Endothelial cell of umbilical vein (primary cell): ENCODE measurements around the gene ACSS1. TPM values are rescaled to one million over a fixed set of nuclear protein-coding genes. Genes with fewer than 3 reads are reported as not detected.

Experiments
- BruUV-seq: library from RNA; stranded (reverse); fragments of 400-500 nt; replicated peaks from 2 replicates; lab custom pipeline; 2021; lab: Mats Ljungman, UMichigan
- CTCF ChIA-PET: fragments of 300-600, 350-600 bp; sonication (Branson Sonifier 250); formaldehyde crosslinking; loops from one replicate; lab custom pipeline; 2021; ENCODE audit warnings: antibody characterized with exemption, inconsistent platforms; lab: Charles Lee
- POLR2A ChIA-PET: fragments of 300-600, 350-600 bp; sonication (Branson Sonifier 250); formaldehyde crosslinking; loops from one replicate; lab custom pipeline; 2021; ENCODE audit warnings: antibody characterized with exemption, inconsistent platforms; lab: Charles Lee
- DNase-seq: peaks from one replicate; pipeline ENCODE4 v3.0.0-alpha.2; 2011; ENCODE audit warnings: low read depth, low spot score
- FAIRE-seq: peaks from 2 replicates; lab custom pipeline; 2011; peaks lifted over from hg19 to GRCh38; lab: Jason Lieb, UNC
- H2AFZ ChIP-seq: 2 replicates; pipeline ENCODE4 v1.6.0; 2012; ENCODE audit warnings: low read depth, low read length, control low read depth, inconsistent platforms
- H3K27ac ChIP-seq: 2 replicates; pipeline ENCODE4 v1.5.1; 2011; ENCODE audit warnings: low read depth, mild to moderate bottlenecking, control low read depth, low read length, moderate library complexity; ENCODE audit not compliant: insufficient read depth
- H3K27me3 ChIP-seq, 2 experiments: 2 replicates each; pipeline versions ENCODE4 v1.6.0 to v1.6.1; 2011; ENCODE audit warnings: low read length in 2 of 2, mixed read lengths in 1 of 2; ENCODE audit not compliant: control insufficient read depth in 2 of 2, insufficient read depth in 2 of 2
- H3K36me3 ChIP-seq, 2 experiments: 2 replicates in 1 of 2; 3 replicates in 1 of 2; pipeline ENCODE4 v1.5.1; 2011; ENCODE audit warnings: low read length in 2 of 2, mild to moderate bottlenecking in 1 of 2, moderate library complexity in 1 of 2; ENCODE audit not compliant: control insufficient read depth in 2 of 2, insufficient read depth in 2 of 2; ENCODE audit errors: extremely low read depth in 1 of 2
- H3K4me1 ChIP-seq: 3 replicates; pipeline ENCODE4 v1.5.1; 2011; ENCODE audit warnings: mild to moderate bottlenecking, low read length; ENCODE audit not compliant: control insufficient read depth, insufficient read depth; ENCODE audit errors: extremely low read depth
- H3K4me2 ChIP-seq: 2 replicates; pipeline ENCODE4 v1.6.1; 2011; ENCODE audit warnings: low read length, control low read depth, mixed read lengths; ENCODE audit not compliant: insufficient read depth
- H3K4me3 ChIP-seq, 3 experiments: fragments of 200-600 bp in 1 of 3; sonication (generic), shearing (Covaris generic) in 1 of 3; replicated peaks in 1 of 3; 2 replicates each; pipeline ENCODE4 v1.5.1; 2011 to 2016; ENCODE audit warnings: control low read depth in 3 of 3, low read length in 3 of 3, mild to moderate bottlenecking in 2 of 3, inconsistent platforms in 1 of 3, low read depth in 1 of 3, moderate library complexity in 1 of 3; ENCODE audit not compliant: insufficient read depth in 1 of 3
- H3K79me2 ChIP-seq: 2 replicates; pipeline ENCODE4 v1.6.0; 2012; ENCODE audit warnings: low read length, inconsistent platforms; ENCODE audit not compliant: control insufficient read depth, insufficient read depth
- H3K9ac ChIP-seq: replicated peaks from 2 replicates; pipeline ENCODE3; 2011; ENCODE audit warnings: low read length, control low read depth; ENCODE audit not compliant: insufficient read depth; ENCODE audit errors: extremely low read depth
- H3K9me1 ChIP-seq: replicated peaks from 3 replicates; pipeline ENCODE4 v1.6.0; 2011; ENCODE audit warnings: mild to moderate bottlenecking, low read length; ENCODE audit not compliant: control insufficient read depth, insufficient read depth; ENCODE audit errors: extremely low read depth
- H3K9me3 ChIP-seq: replicated peaks from 2 replicates; pipeline ENCODE4 v1.5.1; 2012; ENCODE audit warnings: low read length, inconsistent platforms; ENCODE audit not compliant: control insufficient read depth, insufficient read depth
- H4K20me1 ChIP-seq: replicated peaks from 2 replicates; pipeline ENCODE3; 2011; ENCODE audit warnings: mild to moderate bottlenecking, low read length; ENCODE audit not compliant: control insufficient read depth, insufficient read depth; ENCODE audit errors: extremely low read depth
- EZH2 ChIP-seq: IDR thresholded peaks from 2 replicates; pipeline ENCODE4 v1.6.1; 2012; ENCODE audit warnings: borderline replicate concordance, low read depth, mild to moderate bottlenecking, moderate library complexity, low read length, inconsistent platforms; ENCODE audit not compliant: severe bottlenecking
- FOS ChIP-seq: IDR thresholded peaks from 2 replicates; pipeline ENCODE4 v1.6.1; 2011; ENCODE audit warnings: mild to moderate bottlenecking, low read length, moderate library complexity, borderline replicate concordance; ENCODE audit not compliant: insufficient read depth
- GATA2 ChIP-seq: IDR thresholded peaks from 2 replicates; pipeline ENCODE4 v1.7.0; 2011; ENCODE audit warnings: low read depth, mild to moderate bottlenecking, moderate library complexity, mixed read lengths, low read length; ENCODE audit not compliant: insufficient read length, insufficient read depth
- JUN ChIP-seq: IDR thresholded peaks from 2 replicates; pipeline ENCODE4 v1.6.1; 2011; ENCODE audit warnings: borderline replicate concordance, low read depth; ENCODE audit not compliant: insufficient read length, insufficient read depth
- MAX ChIP-seq: IDR thresholded peaks from 2 replicates; pipeline ENCODE4 v1.6.1; 2011; ENCODE audit not compliant: insufficient read depth, insufficient read length
- MYC ChIP-seq: IDR thresholded peaks from one replicate; pipeline ENCODE4 v1.6.1; 2011; ENCODE audit warnings: mild to moderate bottlenecking, low read depth, low read length
- POLR2A ChIP-seq: IDR thresholded peaks from 2 replicates; pipeline ENCODE4 v1.6.1; 2012; ENCODE audit warnings: low read depth, mild to moderate bottlenecking, control low read depth, low read length
- POLR2AphosphoS5 ChIP-seq: IDR thresholded peaks from 2 replicates; pipeline ENCODE4 v1.6.1; 2012; ENCODE audit warnings: low read depth, mild to moderate bottlenecking, control low read depth, low read length, moderate library complexity; ENCODE audit not compliant: insufficient read depth
- dilution Hi-C: fragments of 300-500 bp; cut with MboI; formaldehyde crosslinking; loops from one replicate; pipeline ENCODE4 v1.15.0; 2019; ENCODE audit warnings: low sequenced_read_pairs; ENCODE audit not compliant: extremely low pct_ligation_motif_present
- intact Hi-C: fragments of 100-400 bp; cut with micrococcal nuclease; formaldehyde crosslinking; loops from one replicate; pipeline ENCODE4 v1.10.0; 2022
- polyA plus RNA-seq, 4 experiments: library from polyadenylated mRNA; depleted of rRNA in 3 of 4; stranded (reverse) in 3 of 4; unstranded in 1 of 4; fragments of >200 nt; gene quantifications; 2 replicates each; pipeline versions ENCODE4 v1.2.1 to v1.2.3, GENCODE V29; 2011 to 2012; ENCODE audit warnings: missing spikeins in 1 of 4
- total RNA-seq: library from RNA; stranded (reverse); gene quantifications from 2 replicates; pipeline ENCODE4 v1.2.3, GENCODE V29; 2021
- TF ChIP-seq, protein P1 (sequence below), 2 donors: IDR thresholded peaks; 1 replicate in 1 of 2; 2 replicates in 1 of 2; pipeline ENCODE4 v1.5.1; 2011; ENCODE audit warnings: low read length in 2 of 2, mild to moderate bottlenecking in 2 of 2, moderate library complexity in 2 of 2, control low read depth in 1 of 2, inconsistent platforms in 1 of 2, low read depth in 1 of 2; ENCODE audit not compliant: insufficient read depth in 1 of 2; ENCODE audit errors: extremely low read depth in 1 of 2

The ACSS1 gene
- total and polyA plus RNA-seq, 2 donors (not counting 3 experiments of a cell fraction or from before 2014, with no cell fraction given), result 6.2 to 17.9 TPM

GRCh38 chr20:25037288-25038102 is 20.4 kb downstream of the ACSS1 start:
- Histone ChIP-seq H3K4me3 (no peak overlapping the region), H3K27me3 (no peaks in the 10 kb centered on the region), H3K36me3 (no peaks in the 10 kb centered on the region), H4K20me1 (no peaks in the 10 kb centered on the region), H2AFZ (no peak overlapping the region), H3K9me3 (no peaks in the 10 kb centered on the region), H3K4me2 (no peak overlapping the region), H3K27ac (no peak overlapping the region), H3K9ac (no peak overlapping the region), H3K9me1 (no peaks in the 10 kb centered on the region), H3K4me1 (peaks cover 12% of the 10 kb centered on the region), H3K79me2 (no peaks in the 10 kb centered on the region)
- dilution Hi-C loops (no loop called here), intact Hi-C loops (loop anchor here (2.0 kb wide), 1 partner anchor 43 kb away; no protein-coding TSS in a partner anchor)
- POLR2A ChIA-PET, result no interaction called here
- BruUV-seq, result no TSS peak
- DNase-seq (no peak), FAIRE-seq (no peak)
- TF ChIP-seq POLR2AphosphoS5, result no peak
- no peak for TF ChIP-seq POLR2A
- no peak for TF ChIP-seq FOS
- TF ChIP-seq EZH2, result no peak
- no peak for TF ChIP-seq JUN
- TF ChIP-seq, protein P1, sequence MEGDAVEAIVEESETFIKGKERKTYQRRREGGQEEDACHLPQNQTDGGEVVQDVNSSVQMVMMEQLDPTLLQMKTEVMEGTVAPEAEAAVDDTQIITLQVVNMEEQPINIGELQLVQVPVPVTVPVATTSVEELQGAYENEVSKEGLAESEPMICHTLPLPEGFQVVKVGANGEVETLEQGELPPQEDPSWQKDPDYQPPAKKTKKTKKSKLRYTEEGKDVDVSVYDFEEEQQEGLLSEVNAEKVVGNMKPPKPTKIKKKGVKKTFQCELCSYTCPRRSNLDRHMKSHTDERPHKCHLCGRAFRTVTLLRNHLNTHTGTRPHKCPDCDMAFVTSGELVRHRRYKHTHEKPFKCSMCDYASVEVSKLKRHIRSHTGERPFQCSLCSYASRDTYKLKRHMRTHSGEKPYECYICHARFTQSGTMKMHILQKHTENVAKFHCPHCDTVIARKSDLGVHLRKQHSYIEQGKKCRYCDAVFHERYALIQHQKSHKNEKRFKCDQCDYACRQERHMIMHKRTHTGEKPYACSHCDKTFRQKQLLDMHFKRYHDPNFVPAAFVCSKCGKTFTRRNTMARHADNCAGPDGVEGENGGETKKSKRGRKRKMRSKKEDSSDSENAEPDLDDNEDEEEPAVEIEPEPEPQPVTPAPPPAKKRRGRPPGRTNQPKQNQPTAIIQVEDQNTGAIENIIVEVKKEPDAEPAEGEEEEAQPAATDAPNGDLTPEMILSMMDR (IDR thresholded peaks at IDR 0.05; ENCODE audit: extremely low read depth in 1 of 2, insufficient read depth in 1 of 2, low read depth in 1 of 2, low read length in 2 of 2), result no peak
- no peak for TF ChIP-seq MAX
- no peak for TF ChIP-seq GATA2
- TF ChIP-seq MYC, result no peak
- CTCF ChIA-PET, result no interaction called here
